Stimulated activated CD8-positive, alpha-beta memory T cell treated with anti-CD3 and anti-CD28 coated beads, Interleukin-4, amount 100 ng/mL, for 4 hours (primary cell): Measurements from ENCODE around the gene CPLANE1.
A peak's percentile ranks its signal among the peaks of the same experiment; 100 is the strongest.
"Not testable (repeated sequence)": the region's sequence is repeated elsewhere in the genome, so short reads cannot be mapped to it uniquely, and the experiment has no call there.

Experiments used
- DNase-seq, 2 donors: peaks; one replicate each; pipeline ENCODE4 v3.0.0-alpha.2; 2020; ENCODE audit warnings: low read depth in 2 of 2, low spot score in 1 of 2

Gene CPLANE1

GRCh38 chr5:37248970-37249814, at the start of gene CPLANE1:
Gene CPLANE1, minus strand, starts transcription at chr5:37249376. Its CDS starts 1,678 bp downstream, at chr5:37247698.
- DNase-seq = peak in 1 of 2 donors; percentile 21

DNA sequence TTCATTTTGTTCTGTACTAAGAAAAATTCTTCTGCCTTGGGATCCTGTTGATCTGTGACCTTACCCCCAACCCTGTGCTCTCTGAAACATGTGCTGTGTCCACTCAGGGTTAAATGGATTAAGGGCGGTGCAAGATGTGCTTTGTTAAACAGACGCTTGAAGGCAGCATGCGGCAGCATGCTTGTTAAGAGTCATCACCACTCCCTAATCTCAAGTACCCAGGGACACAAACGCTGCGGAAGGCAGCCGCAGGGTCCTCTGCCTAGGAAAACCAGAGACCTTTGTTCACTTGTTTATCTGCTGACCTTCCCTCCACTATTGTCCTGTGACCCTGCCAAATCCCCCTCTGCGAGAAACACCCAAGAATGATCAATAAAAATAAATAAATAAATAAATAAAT, 47.1 kb upstream of the CPLANE1 start:
- DNase-seq = not testable (repeated sequence)

DNA sequence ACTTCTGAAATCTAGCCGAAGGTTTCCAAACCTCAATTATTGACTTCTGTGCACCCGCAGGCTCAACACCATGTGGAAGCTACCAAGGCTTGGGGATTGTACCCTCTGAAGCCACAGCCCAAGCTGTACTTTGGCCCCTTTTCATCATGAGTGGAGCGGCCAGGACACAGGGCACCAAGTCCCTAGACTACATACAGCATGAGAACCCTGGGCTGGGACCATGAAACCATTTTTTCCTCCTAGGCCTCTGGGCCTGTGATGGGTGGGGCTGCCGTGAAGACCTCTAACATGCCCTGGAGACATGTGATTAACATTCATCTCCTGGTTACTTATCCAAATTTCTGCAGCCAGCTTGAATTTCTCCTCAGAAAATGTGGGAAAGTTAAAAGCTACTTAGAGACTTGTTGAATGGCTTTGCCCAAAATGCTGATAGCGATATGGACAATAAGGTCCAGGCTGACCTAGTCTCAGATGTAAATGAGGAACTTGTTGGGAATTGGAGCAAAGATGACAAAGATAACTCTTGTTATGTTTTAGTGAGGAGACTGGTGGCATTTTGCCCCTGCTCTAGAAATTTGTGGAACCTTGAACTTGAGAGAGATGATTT, 34.1 kb upstream of the CPLANE1 start:
- no peak for DNase-seq

DNA sequence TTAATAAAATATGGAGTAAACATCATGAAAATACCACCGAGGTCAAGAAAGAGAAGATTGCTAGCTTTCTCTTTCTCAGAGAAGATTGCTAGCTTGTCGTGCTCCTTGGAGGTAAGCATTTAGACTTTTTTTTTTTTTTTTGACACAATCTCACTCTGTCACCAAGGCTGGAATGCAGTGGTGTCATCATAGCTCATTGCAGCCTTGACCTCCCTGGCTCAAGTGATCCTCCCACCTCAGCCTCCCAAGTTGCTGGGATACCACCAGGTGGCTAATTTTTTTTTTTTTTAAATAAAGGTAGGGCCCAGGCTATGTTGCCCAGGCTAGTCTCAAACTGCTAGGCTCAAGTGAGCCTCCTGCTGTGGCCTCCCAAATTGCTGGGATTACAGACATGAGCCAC, 26.3 kb upstream of the CPLANE1 start:
- DNase-seq = no peak

- DNase-seq = no peak
These were observed 23.3 kb upstream of the CPLANE1 start for GRCh38 chr5:37272511-37272910.

- DNase-seq = not testable (repeated sequence)
These were observed 18.9 kb upstream of the CPLANE1 start for GRCh38 chr5:37268100-37268499.

DNA sequence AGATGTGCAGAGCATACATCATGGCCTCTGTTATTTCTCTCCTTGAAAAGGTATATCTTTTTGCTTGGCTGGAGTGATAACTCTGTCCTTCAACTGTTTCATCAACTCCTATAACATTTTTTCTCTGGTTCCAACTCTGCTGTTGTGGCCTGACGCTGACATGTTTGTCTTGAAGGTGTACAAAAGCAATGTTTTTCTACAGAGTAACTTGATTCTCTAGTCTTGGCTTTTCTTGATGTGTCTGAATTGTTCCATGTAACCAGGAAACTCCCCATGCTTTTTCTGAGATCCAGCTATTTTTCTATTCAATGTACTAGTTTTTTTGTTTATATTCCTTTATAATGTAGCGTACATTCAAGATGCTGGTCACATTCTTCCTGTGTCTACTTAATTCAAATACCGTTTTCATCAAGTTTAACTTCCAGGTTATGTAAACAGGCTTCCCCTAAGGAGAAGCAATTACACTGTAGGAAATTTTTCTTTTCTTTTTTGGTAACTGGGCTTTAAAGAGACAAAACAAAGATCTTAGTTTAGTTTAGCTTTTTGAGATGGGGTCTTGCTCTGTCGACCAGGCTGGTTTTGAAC, 6.7 kb upstream of the CPLANE1 start:
- DNase-seq = no peak

- no peak for DNase-seq
These were observed 5.4 kb upstream of the CPLANE1 start for GRCh38 chr5:37254581-37254980.

DNA sequence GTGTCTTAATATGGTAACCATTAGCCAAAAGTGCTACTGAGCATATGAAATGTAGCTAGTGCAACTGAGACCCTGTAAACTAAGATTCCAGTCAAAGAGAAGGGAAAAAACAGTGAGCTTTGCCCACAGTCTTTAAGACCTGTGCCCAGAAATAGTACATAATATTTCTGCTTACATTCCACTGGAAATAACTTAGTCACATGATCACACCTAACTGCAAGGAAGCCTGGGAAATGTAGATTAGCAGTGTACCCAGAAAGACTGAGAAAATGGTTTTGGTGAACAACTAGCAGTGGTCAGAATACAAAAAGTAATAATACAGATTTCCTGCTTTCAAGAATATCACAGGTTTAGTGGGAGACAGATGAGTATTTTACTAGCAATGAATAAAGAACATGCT, 2.5 kb upstream of the CPLANE1 start:
- no peak for DNase-seq

DNA sequence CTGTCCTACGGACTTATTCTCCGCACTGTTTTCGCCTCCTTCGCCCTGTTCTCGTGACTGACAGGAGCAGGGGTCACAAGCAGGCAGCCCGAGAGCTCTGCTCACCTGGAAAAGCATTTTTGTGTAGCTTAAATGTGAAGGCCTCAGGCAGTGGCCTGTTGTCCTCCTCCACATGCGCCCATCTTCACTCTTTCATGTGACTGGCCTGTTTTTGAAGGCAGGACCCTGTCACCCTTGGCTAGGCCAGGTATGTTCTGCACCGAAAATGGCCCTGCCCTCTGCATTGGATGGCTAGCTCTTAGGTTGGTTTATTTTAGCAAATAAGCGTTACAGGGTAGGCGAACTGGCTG, 614 bp upstream of the CPLANE1 start:
- DNase-seq = no peak

DNA sequence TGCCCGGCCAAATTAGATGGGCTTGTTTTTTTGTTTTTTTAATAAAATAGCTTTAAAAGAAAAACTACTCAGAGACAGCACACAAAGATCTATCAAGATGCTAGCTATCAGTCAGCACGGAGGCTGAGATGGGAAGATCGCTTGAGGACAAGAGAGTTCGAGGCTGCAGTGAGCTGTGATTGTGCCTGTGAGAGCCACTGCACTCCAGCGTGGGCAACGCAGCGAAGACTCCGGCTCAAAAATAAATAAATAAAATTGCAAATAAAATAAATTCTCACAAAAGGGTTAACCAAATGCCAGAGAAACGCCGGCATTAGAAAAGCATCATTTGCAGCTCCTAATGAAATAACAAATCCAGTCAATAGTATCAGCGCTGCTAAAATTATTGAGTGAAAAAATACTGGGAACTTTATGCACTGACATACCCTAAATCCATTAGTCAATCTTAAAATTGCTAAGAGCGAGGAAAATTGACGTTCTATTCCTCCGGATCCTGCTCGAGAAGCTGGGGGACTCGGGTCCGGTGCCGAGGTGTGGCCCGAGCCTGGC, 681 bp downstream of the CPLANE1 start:
- no peak for DNase-seq

DNA sequence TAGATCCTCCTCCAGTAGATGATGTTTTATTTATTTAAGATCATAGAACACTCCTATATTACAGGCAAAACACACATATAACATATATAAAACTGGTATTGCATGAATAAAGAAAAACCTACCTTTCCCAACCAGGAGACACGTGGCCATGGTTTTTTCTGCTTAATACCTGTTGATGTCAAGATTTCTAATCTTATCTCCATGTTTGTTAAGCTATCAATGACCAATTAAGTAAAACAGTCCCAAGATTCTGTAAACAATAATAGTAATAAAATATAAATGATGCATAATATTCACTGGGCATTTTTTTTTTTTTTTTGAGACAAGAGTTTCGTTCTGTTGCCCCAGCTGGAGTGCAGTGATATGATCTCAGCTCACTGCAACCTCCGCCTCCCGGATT, 1.7 kb downstream of the CPLANE1 start:
- DNase-seq = no peak

DNA sequence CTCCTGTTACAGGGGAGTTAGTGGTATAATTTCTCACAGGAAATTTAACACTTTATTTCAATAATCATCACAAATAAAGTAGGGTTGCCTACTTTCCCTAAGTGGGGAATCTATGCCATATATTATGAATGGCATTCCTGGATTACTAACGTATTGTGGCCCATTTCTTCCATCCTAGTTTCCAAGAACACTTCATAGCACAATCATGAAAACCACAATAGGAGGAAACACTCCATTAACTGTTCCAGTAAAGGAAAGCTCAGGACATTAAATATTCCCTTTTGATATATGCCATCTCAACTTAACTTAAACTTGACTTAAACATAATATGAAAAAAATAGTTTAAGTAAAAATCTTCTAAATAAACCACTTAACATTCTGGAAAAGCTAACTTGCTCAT, 2.1 kb downstream of the CPLANE1 start:
- no peak for DNase-seq

- DNase-seq = no peak
These were observed 14.9 kb downstream of the CPLANE1 start for GRCh38 chr5:37234288-37234687.

- DNase-seq = no peak
These were observed 22.8 kb downstream of the CPLANE1 start for GRCh38 chr5:37226377-37226776.

GRCh38 chr5:37222181-37222580, 27.0 kb downstream of the CPLANE1 start:
- DNase-seq = no peak

- DNase-seq = not testable (repeated sequence)
These were observed 28.8 kb downstream of the CPLANE1 start for GRCh38 chr5:37220426-37220825.

DNA sequence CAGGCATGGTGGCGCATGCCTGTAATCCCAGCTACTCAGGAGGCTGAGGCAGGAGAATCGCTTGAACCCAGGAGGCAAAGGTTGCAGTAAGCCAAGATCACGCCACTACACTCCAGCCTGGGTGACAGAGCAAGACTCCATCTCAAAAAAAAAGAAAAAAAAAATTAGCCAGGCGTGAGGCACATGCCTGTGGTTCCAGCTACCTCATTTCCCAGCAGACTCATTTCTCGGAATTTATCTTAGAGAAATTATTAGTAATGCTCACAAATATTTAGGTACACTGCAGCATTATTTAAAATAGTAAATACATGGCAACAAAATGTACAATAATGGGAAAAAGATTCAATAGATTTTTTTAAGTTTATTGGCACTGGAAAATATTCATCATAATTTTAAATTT, 29.8 kb downstream of the CPLANE1 start:
- DNase-seq = not testable (repeated sequence)

GRCh38 chr5:37217976-37218375, 31.2 kb downstream of the CPLANE1 start:
- DNase-seq = no peak

- no peak for DNase-seq
These were observed 34.6 kb downstream of the CPLANE1 start for GRCh38 chr5:37214550-37214949.

DNA sequence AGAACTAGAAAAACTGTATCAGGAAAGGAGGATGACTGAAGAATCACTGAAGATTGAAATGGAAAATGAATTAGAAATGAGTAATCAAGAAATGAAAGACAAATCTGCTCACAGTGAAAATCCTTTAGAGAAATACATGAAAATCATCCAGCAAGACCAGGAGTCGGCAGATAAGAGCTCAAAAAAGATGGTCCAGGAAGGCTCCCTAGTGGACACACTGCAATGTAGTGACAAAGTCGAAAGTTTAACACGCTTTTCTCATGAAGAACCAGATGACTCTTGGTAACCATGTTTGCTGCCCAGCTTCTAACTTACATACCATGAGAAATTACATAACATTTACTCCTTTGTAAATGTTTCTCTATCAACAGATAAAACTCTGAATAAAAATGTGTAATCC, 37.1 kb downstream of the CPLANE1 start:
- no peak for DNase-seq

DNA sequence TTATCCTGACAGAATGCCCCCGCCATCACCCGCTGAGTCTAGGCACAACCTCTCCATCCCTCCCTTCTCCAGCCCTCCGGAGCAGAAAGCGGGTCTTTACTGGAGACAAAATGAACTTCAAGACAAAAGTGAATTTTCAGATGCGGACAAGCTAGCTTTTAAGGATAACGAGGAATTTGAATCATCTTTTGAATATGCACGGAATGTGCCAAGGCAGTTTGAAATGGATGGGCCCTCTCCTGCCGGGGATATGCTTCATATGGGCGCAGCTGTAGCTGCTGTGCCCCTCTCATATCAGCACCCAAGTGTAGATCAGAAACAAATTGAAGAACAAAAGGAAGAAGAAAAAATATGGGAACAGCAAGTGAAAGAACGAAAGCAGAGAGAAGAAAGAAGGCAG, 37.5 kb downstream of the CPLANE1 start:
- no peak for DNase-seq
